Spleen (tissue), 11 donors: ENCODE measurements around the gene NIP7. TPM values are rescaled to one million over a fixed set of nuclear protein-coding genes. Genes with fewer than 3 reads are reported as not detected.

Experiments used
- DNase-seq: peaks from one replicate; pipeline ENCODE4 v3.0.0-alpha.2; 2020
- H3K27ac ChIP-seq, 8 donors: fragments of 200-600 bp; sonication (generic) in 7 of 8; 1 replicate in 4 of 8; 2 replicates in 4 of 8; pipeline versions ENCODE4 v1.5.0 to v1.8.0; 2016 to 2021; ENCODE audit warnings: inconsistent platforms in 4 of 8, mild to moderate bottlenecking in 4 of 8, moderate library complexity in 1 of 8
- H3K27me3 ChIP-seq, 7 donors: fragments of 200-600 bp; sonication (generic) in 6 of 7; replicated peaks in 1 of 7; 1 replicate in 4 of 7; 2 replicates in 3 of 7; pipeline versions ENCODE4 v1.5.0 to v1.8.0; 2016 to 2021; ENCODE audit warnings: inconsistent platforms in 3 of 7, mild to moderate bottlenecking in 1 of 7
- H3K36me3 ChIP-seq, 6 donors: fragments of 200-600 bp; sonication (generic) in 5 of 6; 1 replicate in 4 of 6; 2 replicates in 2 of 6; pipeline versions ENCODE4 v1.5.0 to v1.8.0; 2016 to 2021; ENCODE audit warnings: inconsistent platforms in 2 of 6
- H3K4me1 ChIP-seq, 6 donors: fragments of 200-600 bp; sonication (generic) in 5 of 6; 1 replicate in 3 of 6; 2 replicates in 3 of 6; pipeline versions ENCODE4 v1.5.0 to v1.8.0; 2016 to 2021; ENCODE audit warnings: inconsistent platforms in 3 of 6
- H3K4me3 ChIP-seq, 8 donors: fragments of 200-600 bp; sonication (generic) in 7 of 8; 1 replicate in 4 of 8; 2 replicates in 4 of 8; pipeline versions ENCODE4 v1.5.0 to v1.8.0; 2016 to 2021; ENCODE audit warnings: inconsistent platforms in 4 of 8, mild to moderate bottlenecking in 4 of 8, moderate library complexity in 2 of 8
- H3K9me3 ChIP-seq, 8 donors: fragments of 200-600 bp; sonication (generic) in 7 of 8; 1 replicate in 4 of 8; 2 replicates in 4 of 8; pipeline versions ENCODE4 v1.5.0 to v1.8.0; 2016 to 2021; ENCODE audit warnings: inconsistent platforms in 4 of 8
- CTCF ChIP-seq, 11 experiments: fragments of 200-600 bp in 7 of 11; fragments of 450-650 bp in 4 of 11; sonication (generic) in 4 of 11; IDR thresholded peaks in 8 of 11; conservative IDR thresholded peaks in 3 of 11; 1 replicate in 7 of 11; 2 replicates in 4 of 11; pipeline versions ENCODE4 v1.4.0 to v1.8.0; 2016 to 2021; ENCODE audit warnings: antibody characterized with exemption in 11 of 11, inconsistent platforms in 4 of 11, mild to moderate bottlenecking in 1 of 11
- POLR2A ChIP-seq, 3 donors: fragments of 450-650 bp; IDR thresholded peaks; one replicate each; pipeline ENCODE4 v1.5.1; 2017; ENCODE audit warnings: antibody characterized with exemption in 3 of 3, mild to moderate bottlenecking in 1 of 3
- POLR2AphosphoS5 ChIP-seq, 3 donors: sonication (generic); formaldehyde crosslinking; IDR thresholded peaks; one replicate each; pipeline ENCODE4 v1.5.1; 2017; ENCODE audit warnings: antibody characterized with exemption in 3 of 3
- whole genome bisulfite sequencing, 5 donors: extraction: QIAGEN DNeasy Blood & Tissue Kit in 3 of 5; methylation state at CpG; one replicate each; pipeline versions ENCODE4 v1.1.5 to v1.1.7; 2013 to 2018; 5-methylcytosine and 5-hydroxymethylcytosine counted together
- intact Hi-C: fragments of 100-400 bp; cut with DNase I; formaldehyde crosslinking; loops from one replicate; pipeline ENCODE4 v1.15.0; 2023; ENCODE audit warnings: low total_unique reads
- polyA plus RNA-seq, 3 donors: library from polyadenylated mRNA; stranded (reverse); fragments of 200-250 nt; gene quantifications; one replicate each; pipeline ENCODE4 v1.2.1, GENCODE V29; 2013
- total RNA-seq, 7 donors: library from RNA; depleted of rRNA in 3 of 7; stranded (reverse); fragments of >200 nt in 3 of 7; fragmentation: NEBNext Ultra II Directional in 4 of 7; extraction: Animal tissue kit (Norgen Biotek cat#: 25700) in 4 of 7; gene quantifications; one replicate each; pipeline versions ENCODE4 v1.1.0 to v1.2.1, GENCODE V29; 2016 to 2021
- donor health status: healthy with polysubstance abuse.
- donor health status: DM: no; HTN: no; CAD: no; lungs with moderate emphysema.
- donor health status: DM: no; HTN: no; CAD: no.
- donor health status: Bipolar disorder and iron deficiency.
- donor health status: healthy.
- donor health status: DM: no; HTN: no; CAD: no.
- donor health status: DM: yes; HTN: yes; CAD: no.

NIP7 gene
- total and polyA plus RNA-seq, 10 donors = 10.2 to 25.0 (median 18.8) TPM

- no peaks in the 10 kb centered on the region for H3K9me3 ChIP-seq
- H3K4me3 ChIP-seq = no peak overlapping the region
- no peaks in the 10 kb centered on the region for H3K27me3 ChIP-seq
- TF ChIP-seq POLR2A (IDR thresholded peaks at IDR 0.05) = no peak
- no peak for TF ChIP-seq CTCF (IDR thresholded peaks at IDR 0.05 in 8 of 11, conservative IDR thresholded peaks at IDR 0.05 in 3 of 11)
- TF ChIP-seq POLR2AphosphoS5 (IDR thresholded peaks at IDR 0.05) = no peak
- H3K36me3 ChIP-seq = peaks cover 4 to 74% (median 58%) of the 10 kb centered on the region in 6 donors
- intact Hi-C loops = no loop called here
- no peak for DNase-seq
- no peaks in the 10 kb centered on the region for H3K4me1 ChIP-seq
- H3K27ac ChIP-seq = no peak overlapping the region
- 90 to 100% (median 97%) methylated on average over 2 of the region's 2 CpGs for WGBS, 5 donors
These were observed 24.5 kb downstream of the NIP7 start for GRCh38 chr16:69364088-69364487.

GRCh38 chr16:69365901-69366300 is 26.3 kb downstream of the NIP7 start:
- H3K36me3 ChIP-seq = peaks cover 4 to 92% (median 66%) of the 10 kb centered on the region in 6 donors
- no peak for TF ChIP-seq CTCF (IDR thresholded peaks at IDR 0.05 in 8 of 11, conservative IDR thresholded peaks at IDR 0.05 in 3 of 11)
- no peak for TF ChIP-seq POLR2A (IDR thresholded peaks at IDR 0.05)
- TF ChIP-seq POLR2AphosphoS5 (IDR thresholded peaks at IDR 0.05) = no peak
- H3K9me3 ChIP-seq = no peaks in the 10 kb centered on the region
- no peaks in the 10 kb centered on the region for H3K27me3 ChIP-seq
- intact Hi-C loops = no loop called here
- no peak for DNase-seq
- 82 to 91% (median 89%) methylated on average over 2 of the region's 2 CpGs for WGBS, 5 donors
- H3K27ac ChIP-seq = no peak overlapping the region
- peaks cover 0 to 11% (median 0%) of the 10 kb centered on the region in 6 donors for H3K4me1 ChIP-seq
- no peak overlapping the region for H3K4me3 ChIP-seq

- Histone ChIP-seq H3K36me3 (peaks cover 4 to 97% (median 68%) of the 10 kb centered on the region in 6 donors), H3K27ac (no peak overlapping the region), H3K9me3 (no peaks in the 10 kb centered on the region), H3K4me1 (peaks cover 0 to 16% (median under 1%) of the 10 kb centered on the region in 6 donors), H3K27me3 (no peaks in the 10 kb centered on the region), H3K4me3 (no peak overlapping the region)
- 88 to 95% (median 91%) methylated on average over 7 of the region's 7 CpGs for WGBS, 5 donors
- intact Hi-C loops = no loop called here
- DNase-seq = no peak
- TF ChIP-seq CTCF (IDR thresholded peaks at IDR 0.05 in 8 of 11, conservative IDR thresholded peaks at IDR 0.05 in 3 of 11) (no peak), POLR2A (IDR thresholded peaks at IDR 0.05) (no peak), POLR2AphosphoS5 (IDR thresholded peaks at IDR 0.05) (no peak)
These were observed 26.9 kb downstream of the NIP7 start for GRCh38 chr16:69366431-69366830.

GRCh38 chr16:69367980-69368379 is 28.4 kb downstream of the NIP7 start:
- WGBS, 5 donors = 49 to 70% (median 61%) methylated on average over 7 of the region's 7 CpGs
- Histone ChIP-seq H3K27me3 (no peaks in the 10 kb centered on the region), H3K36me3 (peaks cover 4 to 100% (median 75%) of the 10 kb centered on the region in 6 donors)

More at GRCh38 chr16:69367980-69368379, 28.4 kb downstream of the NIP7 start:
- Histone ChIP-seq H3K4me1 (peaks cover 0 to 32% (median 8%) of the 10 kb centered on the region in 6 donors), H3K27ac (no peak overlapping the region), H3K9me3 (no peaks in the 10 kb centered on the region), H3K4me3 (no peak overlapping the region)
- intact Hi-C loops = no loop called here
- no peak for DNase-seq
- no peak for TF ChIP-seq POLR2A (IDR thresholded peaks at IDR 0.05)
- TF ChIP-seq CTCF (IDR thresholded peaks at IDR 0.05 in 8 of 11, conservative IDR thresholded peaks at IDR 0.05 in 3 of 11) = no peak
- TF ChIP-seq POLR2AphosphoS5 (IDR thresholded peaks at IDR 0.05) = no peak
